ENCODE results near the gene PARD6A. TPM values are rescaled to one million over a fixed set of nuclear protein-coding genes. Genes with fewer than 3 reads are reported as not detected.

Gene PARD6A
- total and polyA plus RNA-seq, 2 of the 13 experiments (the other 11 are each of a cell fraction or from before 2014, with no cell fraction given), result 3.5 to 4.3 TPM

GRCh38 chr16:67653789-67654402 is 6.9 kb upstream of the PARD6A start:
- TF ChIP-seq REST (IDR thresholded peaks at IDR 0.05; ENCODE audit: borderline replicate concordance in 1 of 2, low read depth in 1 of 2, low read length in 2 of 2) (peak; percentile 56 to 90), TRIM24 (CRISPR knock-in tag; IDR thresholded peaks at IDR 0.05) (no peak), ZNF589 (CRISPR knock-in tag; conservative IDR thresholded peaks at IDR 0.05) (0 out of 2 replicates have a peak, but pooled peaks have one; percentile 23), SAP130 (CRISPR knock-in tag; IDR thresholded peaks at IDR 0.05; ENCODE audit: low read depth) (0 out of 2 replicates have a peak, but pooled peaks have one; percentile 15), FOXO4 (CRISPR knock-in tag; conservative IDR thresholded peaks at IDR 0.05) (no peak)
- DNase-seq (ENCODE audit: low spot score), result no peak
- no peaks in the 10 kb centered on the region for H3K9me3 ChIP-seq (ENCODE audit: low read length)
- peaks cover 12% of the 10 kb centered on the region for H4K20me1 ChIP-seq (ENCODE audit: insufficient read depth, low read length)
- peaks cover 3% of the 10 kb centered on the region for H3K79me2 ChIP-seq (ENCODE audit: insufficient read depth, low read length)
- ChIA-PET POLR2A (no interaction called here), CTCF (ENCODE audit: low intra/inter-chr PET ratio, low total read pairs) (interaction anchor here (1.6 kb wide), 1 partner anchor 14 kb away, joined by 8 read pairs; no protein-coding TSS in a partner anchor)
- peak; percentile 39 for ATAC-seq
- no peak for FAIRE-seq
- 23% methylated on average over 19 of the region's 25 CpGs for WGBS (ENCODE audit: low lambda C conversion rate)
- in situ Hi-C loops (cut with HindIII; ENCODE audit: extremely low pct_ligation_motif_present, low pct_unique_long_range_greater_than_20kb) (no loop called here), intact Hi-C loops (cut with micrococcal nuclease; ENCODE audit: unreplicated experiment) (no loop called here)
- peak overlapping the region; percentile 30; the same call in 1 of the 2 replicates for H3K9ac ChIP-seq (ENCODE audit: insufficient read depth, low read depth, low read length)
- no peak overlapping the region for H2AFZ ChIP-seq (ENCODE audit: low read length)
- H3K4me2 ChIP-seq (ENCODE audit: low read depth, low read length), result peak overlapping the region; percentile 92
- no peak overlapping the region for H3K27ac ChIP-seq (ENCODE audit: extremely low read length, insufficient read depth, low read length)
- H3K36me3 ChIP-seq (replicated peaks in 1 of 2; ENCODE audit: control insufficient read depth in 1 of 2, insufficient read depth in 2 of 2, low read length in 2 of 2), result peaks cover 5 to 10% of the 10 kb centered on the region in 2 experiments; a peak in 3 of 5 replicates
- peaks cover 0 to 49% of the 10 kb centered on the region in 2 experiments for H3K27me3 ChIP-seq (ENCODE audit: control insufficient read depth in 1 of 2, insufficient read depth in 2 of 2, low read length in 2 of 2)
- BruUV-seq (replicated peaks), result no TSS peak
- peaks cover 19% of the 10 kb centered on the region for H3K4me1 ChIP-seq (ENCODE audit: insufficient read depth, low read length)
- H3K4me3 ChIP-seq (replicated peaks in 1 of 3; ENCODE audit: insufficient read depth in 1 of 3, low read depth in 2 of 3, low read length in 3 of 3), result peak overlapping the region; percentile 59 to 78 (median 76); a peak in 5 of 6 replicates

Data from HepG2 (cell line).